ENCODE results near the gene MTOR.

DNA sequence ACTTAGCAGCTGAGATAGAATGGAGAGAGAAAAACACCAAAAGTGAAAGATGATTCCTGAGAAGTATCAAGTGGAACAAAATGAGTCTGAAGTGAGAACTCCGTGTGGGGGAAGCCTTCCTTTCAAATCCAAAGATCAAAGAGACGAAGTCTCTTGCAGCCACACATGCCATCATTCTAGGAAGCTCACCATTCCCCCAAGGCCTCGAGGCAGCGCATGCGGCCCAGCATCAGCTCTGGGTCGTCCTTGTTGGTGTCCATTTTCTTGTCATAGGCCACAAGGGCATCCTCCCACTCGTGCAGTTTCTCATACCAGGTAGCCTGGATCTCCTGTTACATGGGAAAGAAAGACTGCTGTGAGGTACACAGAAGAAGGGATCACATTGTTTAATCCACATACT, 105.4 kb downstream of the MTOR start:
- TF ChIP-seq, protein P1, sequence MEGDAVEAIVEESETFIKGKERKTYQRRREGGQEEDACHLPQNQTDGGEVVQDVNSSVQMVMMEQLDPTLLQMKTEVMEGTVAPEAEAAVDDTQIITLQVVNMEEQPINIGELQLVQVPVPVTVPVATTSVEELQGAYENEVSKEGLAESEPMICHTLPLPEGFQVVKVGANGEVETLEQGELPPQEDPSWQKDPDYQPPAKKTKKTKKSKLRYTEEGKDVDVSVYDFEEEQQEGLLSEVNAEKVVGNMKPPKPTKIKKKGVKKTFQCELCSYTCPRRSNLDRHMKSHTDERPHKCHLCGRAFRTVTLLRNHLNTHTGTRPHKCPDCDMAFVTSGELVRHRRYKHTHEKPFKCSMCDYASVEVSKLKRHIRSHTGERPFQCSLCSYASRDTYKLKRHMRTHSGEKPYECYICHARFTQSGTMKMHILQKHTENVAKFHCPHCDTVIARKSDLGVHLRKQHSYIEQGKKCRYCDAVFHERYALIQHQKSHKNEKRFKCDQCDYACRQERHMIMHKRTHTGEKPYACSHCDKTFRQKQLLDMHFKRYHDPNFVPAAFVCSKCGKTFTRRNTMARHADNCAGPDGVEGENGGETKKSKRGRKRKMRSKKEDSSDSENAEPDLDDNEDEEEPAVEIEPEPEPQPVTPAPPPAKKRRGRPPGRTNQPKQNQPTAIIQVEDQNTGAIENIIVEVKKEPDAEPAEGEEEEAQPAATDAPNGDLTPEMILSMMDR (IDR thresholded peaks at IDR 0.05; ENCODE audit: insufficient read depth, low read length) = no peak
- no peak for TF ChIP-seq POLR2AphosphoS5 (IDR thresholded peaks at IDR 0.05; ENCODE audit: low read depth)
- TF ChIP-seq, protein P2, sequence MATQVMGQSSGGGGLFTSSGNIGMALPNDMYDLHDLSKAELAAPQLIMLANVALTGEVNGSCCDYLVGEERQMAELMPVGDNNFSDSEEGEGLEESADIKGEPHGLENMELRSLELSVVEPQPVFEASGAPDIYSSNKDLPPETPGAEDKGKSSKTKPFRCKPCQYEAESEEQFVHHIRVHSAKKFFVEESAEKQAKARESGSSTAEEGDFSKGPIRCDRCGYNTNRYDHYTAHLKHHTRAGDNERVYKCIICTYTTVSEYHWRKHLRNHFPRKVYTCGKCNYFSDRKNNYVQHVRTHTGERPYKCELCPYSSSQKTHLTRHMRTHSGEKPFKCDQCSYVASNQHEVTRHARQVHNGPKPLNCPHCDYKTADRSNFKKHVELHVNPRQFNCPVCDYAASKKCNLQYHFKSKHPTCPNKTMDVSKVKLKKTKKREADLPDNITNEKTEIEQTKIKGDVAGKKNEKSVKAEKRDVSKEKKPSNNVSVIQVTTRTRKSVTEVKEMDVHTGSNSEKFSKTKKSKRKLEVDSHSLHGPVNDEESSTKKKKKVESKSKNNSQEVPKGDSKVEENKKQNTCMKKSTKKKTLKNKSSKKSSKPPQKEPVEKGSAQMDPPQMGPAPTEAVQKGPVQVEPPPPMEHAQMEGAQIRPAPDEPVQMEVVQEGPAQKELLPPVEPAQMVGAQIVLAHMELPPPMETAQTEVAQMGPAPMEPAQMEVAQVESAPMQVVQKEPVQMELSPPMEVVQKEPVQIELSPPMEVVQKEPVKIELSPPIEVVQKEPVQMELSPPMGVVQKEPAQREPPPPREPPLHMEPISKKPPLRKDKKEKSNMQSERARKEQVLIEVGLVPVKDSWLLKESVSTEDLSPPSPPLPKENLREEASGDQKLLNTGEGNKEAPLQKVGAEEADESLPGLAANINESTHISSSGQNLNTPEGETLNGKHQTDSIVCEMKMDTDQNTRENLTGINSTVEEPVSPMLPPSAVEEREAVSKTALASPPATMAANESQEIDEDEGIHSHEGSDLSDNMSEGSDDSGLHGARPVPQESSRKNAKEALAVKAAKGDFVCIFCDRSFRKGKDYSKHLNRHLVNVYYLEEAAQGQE (IDR thresholded peaks at IDR 0.05; ENCODE audit: insufficient replicate concordance, low read depth) = no peak
